ENCODE measurements around the gene THADA.

The THADA gene

GRCh38 chr2:43341959-43342757 lies 253.7 kb downstream of the THADA start:
- no peak for DNase-seq

DNA sequence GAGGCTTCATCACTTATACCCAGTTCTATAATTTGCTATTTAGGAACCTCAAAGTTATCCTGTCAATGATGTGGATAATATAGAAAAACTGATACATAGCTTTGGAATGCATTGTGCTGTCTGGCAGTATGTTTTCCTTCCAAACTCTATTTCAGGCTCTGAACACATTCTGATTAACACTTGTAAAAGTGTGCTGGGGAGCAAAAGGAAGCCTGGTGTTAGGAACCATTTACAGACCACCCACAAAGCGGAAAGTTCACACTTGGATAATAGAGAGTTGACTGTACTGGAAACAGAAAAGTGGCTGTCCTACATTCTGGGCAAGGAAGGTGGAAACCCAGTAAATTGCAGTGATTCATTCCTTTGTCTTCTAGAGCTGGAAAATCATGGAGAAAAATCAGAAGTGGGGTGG lies 254.9 kb downstream of the THADA start:
- no peak for DNase-seq

DNA sequence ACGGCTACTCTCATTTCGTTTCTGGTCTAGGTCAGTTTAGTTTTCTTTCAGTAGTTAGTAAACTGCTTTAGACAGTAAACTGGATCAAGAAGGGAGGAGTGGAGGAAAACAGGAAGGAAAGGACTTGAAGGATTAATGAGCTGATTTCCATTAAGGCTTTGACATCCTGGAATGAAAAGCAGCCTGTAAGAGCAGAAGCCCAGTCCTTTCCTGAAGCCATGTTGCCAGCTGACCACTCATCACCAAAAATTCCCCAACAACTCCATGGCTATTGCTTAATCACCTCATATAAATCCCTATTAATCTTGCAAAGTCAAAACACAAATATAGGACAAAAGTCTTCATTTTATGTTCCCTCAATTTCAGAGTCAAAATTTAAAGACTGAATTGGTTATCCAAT lies 255.8 kb downstream of the THADA start:
- DNase-seq = no peak

- DNase-seq = no peak
Observed at GRCh38 chr2:43333656-43334144, 262.1 kb downstream of the THADA start.

GRCh38 chr2:43333101-43333655 lies 262.7 kb downstream of the THADA start:
- DNase-seq = no peak

GRCh38 chr2:43332653-43333052 lies 263.2 kb downstream of the THADA start:
- no peak for DNase-seq

DNA sequence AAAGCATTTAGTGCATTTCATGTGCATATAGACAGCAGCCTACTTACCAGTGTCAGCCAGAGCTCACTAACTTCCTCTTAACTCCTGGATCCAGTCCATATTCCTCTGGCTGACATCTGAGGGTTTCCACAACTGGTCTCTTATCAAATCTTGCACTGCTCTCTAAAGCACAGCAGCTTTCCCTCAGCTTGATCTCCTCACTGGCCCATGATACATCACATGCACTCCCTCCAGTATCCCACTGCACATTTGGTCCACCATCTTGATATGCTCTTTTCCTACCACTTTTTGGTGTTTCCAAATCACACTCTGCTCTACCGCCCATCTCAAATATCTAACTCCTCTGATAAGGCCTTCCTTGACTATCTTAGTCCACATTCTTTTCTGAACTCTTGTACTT lies 264.4 kb downstream of the THADA start:
- DNase-seq = no peak

DNA sequence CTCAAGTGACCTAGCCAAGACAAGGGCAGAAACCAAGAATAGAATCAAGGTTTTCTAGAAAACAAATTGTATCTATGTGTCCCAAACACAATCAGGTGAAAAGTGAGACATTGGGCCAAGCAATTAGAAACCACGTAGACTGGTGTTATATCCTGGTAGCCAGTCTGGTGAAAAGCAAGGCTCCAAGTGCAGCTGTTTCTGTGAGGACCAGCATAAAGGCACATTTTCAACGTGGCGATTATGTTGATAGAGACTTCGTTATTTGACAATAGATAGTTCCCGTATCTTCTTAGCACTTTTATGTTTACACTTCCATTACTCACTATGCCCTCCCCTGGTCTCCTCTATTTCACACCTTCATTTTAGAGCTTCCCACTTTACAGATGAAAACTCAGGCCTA lies 266.2 kb downstream of the THADA start:
- DNase-seq = no peak

GRCh38 chr2:43328832-43329231 lies 267.0 kb downstream of the THADA start:
- DNase-seq = no peak

- no peak for DNase-seq
Observed at GRCh38 chr2:43328133-43328532, 267.7 kb downstream of the THADA start.

- DNase-seq = no peak
Observed at GRCh38 chr2:43327119-43327518, 268.7 kb downstream of the THADA start.

GRCh38 chr2:43326101-43326825 lies 269.6 kb downstream of the THADA start:
- no peak for DNase-seq

DNA sequence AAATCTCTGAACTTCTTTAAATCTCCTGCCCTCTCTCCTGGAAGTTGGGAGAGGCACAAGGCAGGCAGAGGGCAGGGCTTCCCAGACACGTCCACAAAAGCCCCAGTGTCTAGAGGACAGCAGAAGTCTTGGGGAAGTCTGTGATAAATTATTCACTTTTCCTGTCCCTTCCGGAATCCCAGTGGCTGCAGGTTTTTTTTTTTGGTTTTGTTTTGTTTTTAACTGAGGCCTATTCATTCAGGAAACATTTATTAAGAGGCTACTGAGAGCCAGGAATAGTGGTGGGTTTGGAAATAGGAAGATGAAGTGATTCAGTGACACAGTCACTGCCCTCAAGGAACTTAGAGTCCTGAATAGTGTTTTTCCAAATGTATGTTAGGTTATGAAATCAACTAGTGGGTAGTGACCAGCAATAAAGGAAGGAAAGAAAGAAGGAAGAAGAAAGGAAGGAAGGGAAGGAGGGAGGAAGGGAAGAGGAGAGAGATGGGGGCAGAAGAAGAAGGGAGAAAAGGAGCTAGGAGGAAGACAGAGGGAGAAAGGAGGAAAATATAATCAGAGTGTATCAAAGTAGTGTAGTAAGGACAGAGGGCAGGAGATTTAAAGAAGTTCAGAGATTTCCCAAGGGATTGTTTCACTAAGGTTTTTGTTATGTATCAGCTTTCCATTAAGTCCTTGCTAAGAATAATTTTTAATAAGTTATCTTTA lies 270.6 kb downstream of the THADA start:
- DNase-seq = no peak

GRCh38 chr2:43324259-43325106 lies 271.4 kb downstream of the THADA start:
- no peak for DNase-seq

DNA sequence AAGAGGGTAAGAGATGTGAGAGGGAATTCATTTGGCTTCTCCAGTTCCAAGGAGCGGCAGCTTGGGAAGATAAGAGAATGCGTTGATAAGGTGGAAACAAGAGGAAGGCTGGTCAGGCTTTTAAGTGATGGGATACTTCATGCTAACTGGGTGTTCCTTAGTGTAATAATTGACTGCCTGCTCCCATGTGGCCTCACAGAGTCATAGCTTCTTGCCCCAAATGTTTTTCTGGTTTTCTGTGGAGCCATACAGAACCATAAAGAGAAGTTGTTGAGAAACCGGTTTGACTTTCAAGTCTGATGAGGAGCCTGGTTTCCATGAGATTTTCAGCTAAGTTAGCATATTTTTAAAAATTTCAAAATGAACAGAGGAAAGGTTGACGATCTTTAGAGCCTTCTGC lies 272.0 kb downstream of the THADA start:
- no peak for DNase-seq

DNA sequence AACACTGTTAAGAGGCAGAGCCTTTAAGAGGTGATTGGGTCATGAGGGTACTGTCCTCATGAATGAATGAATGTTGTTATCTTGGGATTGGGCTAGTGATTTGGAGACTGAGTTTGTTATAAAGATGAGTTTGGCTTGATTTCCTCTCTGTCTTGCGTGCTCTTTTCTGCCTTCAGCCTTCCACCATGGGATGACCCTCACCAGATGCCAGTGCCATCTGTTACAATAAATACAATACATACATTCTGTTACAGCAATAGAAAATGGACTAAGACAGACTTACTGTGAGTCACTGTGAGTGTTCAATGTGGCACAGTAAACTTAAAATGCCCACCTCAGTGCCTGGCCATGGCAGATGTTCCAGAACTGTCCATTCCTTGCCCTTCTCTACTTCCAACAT lies 274.4 kb downstream of the THADA start:
- DNase-seq = no peak

GRCh38 chr2:43319541-43319940 lies 276.3 kb downstream of the THADA start:
- DNase-seq = no peak

DNA sequence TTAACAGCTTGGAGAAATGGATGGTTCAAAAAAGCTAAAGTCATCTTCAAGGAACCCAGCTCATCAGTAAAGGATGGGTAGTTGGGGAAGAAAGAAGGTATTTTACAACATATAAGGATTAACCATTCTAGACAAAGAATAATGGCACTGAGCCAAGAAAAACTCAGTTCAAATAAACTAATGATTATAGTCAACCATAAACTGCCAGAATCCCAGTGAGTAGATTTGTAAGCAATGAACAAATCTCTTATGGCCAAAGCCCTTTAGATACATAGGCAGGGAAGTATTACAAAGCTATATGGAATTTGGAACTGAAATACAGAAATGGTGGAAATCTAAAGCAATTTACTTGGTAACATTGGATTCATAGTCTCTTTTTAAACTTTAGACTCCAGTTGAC lies 277.0 kb downstream of the THADA start:
- DNase-seq = no peak

- DNase-seq = no peak
Observed at GRCh38 chr2:43317680-43318079, 278.2 kb downstream of the THADA start.

- DNase-seq = no peak
Observed at GRCh38 chr2:43317194-43317593, 278.6 kb downstream of the THADA start.

DNA sequence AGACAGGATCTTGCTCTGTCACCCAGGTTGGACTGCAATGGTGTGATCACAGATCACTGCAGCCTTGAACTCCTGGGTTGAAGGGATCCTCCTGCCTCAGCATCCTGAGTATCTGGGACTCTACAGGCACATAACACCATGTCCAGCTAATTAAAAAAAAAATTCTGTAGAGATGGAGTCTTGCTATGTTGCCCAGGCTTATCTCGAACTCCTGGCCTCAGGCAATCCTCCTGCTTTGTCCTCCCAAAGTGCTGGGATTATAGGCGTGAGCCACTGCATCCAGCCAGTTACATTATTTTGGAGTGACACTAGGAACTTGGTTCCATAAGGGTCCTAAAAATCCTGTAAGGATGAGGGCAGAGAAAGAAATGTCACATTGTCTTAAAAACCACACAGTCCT lies 280.4 kb downstream of the THADA start:
- no peak for DNase-seq

GRCh38 chr2:43314299-43314927 lies 281.4 kb downstream of the THADA start:
- no peak for DNase-seq

Data from T-helper 9 cell (primary cell).